GM21737 (cell line): ENCODE results near the gene A1CF.

Source experiments
- ATAC-seq: cut with Tn5 transposase; IDR thresholded peaks from one replicate; pipeline ENCODE4 v1.9.1; 2021; ENCODE audit warnings: mild to moderate bottlenecking, moderate library complexity; ENCODE audit not compliant: unreplicated experiment

The A1CF gene

DNA sequence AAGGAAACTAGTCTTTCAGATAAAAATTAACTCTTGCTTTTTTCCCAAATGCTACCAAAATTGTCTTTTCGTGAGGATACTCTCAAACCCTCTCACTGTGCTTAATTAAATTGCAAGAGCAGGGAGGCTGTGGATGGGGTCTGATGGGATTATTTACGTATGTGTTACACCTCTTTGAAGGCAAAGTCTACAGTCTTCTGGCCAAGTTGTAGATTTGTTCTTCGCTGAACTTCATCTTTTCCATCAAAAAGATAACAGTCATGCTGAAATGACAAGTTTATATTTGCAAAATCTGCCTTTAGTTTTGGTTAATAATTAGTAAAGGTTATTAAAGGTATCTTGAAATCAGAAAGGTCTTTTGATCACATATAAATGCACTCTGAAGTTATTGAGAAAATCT is 22.7 kb downstream of the A1CF start:
- no peak for ATAC-seq

DNA sequence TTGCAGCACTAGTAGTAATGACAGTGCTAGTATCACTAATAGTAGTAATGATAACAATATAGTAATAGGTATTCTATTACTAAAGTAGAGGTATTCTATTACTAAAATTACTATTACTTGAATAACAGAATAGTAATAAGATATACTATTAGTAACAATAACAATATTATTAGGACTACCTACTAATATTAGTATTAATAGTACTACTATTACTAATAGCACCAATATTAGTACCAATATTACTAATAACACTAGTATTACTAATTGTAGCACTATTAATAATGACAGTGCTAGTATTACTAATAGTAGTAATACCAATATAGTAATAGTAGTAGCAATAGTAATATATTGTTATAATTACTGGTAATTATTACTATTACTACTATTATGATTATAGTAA is 24.1 kb downstream of the A1CF start:
- no peak for ATAC-seq

DNA sequence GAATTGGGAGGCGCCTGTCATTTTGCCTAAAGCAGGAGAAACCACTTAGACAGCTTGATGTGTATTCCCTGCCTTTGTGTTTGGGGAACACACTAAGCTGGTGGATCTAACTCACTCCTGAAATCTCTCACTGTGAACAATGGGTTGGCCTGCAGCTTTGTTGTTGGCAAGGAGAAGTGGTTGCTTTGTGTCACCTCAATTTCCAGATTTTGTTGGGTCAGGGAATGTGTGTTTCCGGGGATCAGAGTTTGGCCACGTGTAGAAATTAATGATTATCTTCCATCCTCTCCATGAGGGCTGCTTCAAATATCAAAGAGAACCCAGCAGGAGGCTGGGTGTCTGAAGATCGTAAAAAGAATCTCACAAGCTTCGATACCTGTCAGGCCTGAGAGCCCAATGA is 27.8 kb downstream of the A1CF start:
- ATAC-seq = no peak

DNA sequence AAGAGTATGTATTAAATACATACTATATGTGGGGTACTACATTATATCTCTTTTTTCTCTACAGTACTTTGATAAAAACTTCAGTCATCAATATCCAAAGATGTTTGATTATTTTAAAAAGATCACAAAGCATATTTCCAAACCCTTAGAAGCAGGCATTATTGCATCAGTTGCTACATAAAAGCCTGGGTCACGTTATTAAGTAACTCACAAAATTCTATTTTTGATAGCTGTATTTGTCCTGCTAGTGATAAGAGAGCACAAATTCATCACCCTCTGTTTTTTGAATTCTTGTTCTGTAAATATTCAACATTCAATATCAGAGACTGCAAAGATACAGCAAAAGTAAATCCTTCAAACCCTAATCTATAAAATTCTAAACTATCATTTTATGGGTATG is 30.0 kb downstream of the A1CF start:
- ATAC-seq = no peak

DNA sequence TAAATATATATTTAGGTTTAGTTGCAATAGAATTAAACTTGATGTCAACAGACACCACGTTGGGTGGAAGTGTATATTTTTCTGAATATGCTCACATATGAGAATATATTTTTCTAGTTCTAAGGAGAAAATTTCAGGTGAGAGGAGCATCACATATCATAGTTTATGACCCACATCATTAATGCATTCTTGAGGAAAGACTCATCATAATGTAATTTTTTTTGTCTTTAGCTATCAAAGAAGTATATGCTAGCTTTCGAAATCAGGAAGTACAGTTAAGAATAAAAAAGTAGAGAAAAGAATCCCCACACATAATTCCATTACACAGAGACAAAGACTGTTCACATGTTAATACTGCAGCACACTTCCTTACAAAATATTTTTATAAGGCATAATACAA is 30.4 kb downstream of the A1CF start:
- no peak for ATAC-seq

DNA sequence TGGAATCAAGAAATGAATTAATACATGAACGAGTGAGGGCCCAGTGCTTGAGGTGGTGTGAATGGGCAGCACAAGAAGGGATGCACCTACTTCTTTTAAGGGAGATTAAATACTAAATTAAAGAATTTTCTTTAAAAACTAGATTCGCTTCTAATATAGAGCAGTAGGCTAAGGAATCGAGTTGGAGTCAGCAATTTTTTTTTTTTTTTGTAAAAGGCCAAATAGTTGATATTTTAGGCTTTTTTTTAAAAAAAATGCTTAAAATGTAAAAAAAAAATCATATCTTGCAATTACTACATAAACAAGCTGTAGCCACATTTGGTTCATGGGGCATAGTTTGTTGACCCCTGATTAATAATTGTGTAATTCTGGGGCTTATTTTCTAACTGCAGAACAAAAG is 31.9 kb downstream of the A1CF start:
- ATAC-seq = no peak

DNA sequence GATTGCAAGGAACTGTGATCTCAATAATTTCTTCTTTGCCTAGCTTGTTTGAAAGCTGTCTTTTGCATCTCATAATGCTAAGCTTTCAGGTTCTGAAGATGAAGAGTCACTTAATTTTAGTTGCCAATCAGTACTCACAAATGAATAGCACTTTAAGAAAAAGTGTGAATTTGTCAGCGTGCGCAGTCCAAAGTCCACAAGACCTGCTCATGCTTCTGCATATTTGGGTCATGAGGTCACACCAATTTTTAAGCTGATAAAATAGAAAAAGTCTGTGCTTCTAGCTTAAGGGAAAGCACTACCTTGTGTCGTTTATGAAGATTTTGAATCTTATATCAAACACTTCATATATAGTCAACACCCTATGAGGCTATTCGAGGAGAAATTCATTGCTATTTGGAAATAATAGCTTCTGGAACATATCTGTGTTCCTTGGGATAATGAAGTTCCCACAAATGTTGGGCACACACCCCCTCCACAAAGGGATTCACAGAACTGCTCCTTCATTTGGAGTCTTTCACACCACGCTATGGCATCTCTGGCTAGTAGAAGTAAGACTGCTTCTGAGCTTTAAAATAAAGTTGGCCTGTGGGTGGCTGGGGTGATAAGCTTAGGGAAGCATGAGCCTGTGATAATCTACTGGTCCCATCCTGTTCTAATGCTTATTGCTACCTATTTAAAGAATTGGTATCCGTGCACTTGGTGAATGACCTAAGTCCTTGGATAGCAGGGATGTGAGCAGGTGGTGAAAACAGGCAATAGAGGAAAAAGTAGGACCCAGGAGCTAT is 33.3 kb downstream of the A1CF start:
- ATAC-seq = no peak

DNA sequence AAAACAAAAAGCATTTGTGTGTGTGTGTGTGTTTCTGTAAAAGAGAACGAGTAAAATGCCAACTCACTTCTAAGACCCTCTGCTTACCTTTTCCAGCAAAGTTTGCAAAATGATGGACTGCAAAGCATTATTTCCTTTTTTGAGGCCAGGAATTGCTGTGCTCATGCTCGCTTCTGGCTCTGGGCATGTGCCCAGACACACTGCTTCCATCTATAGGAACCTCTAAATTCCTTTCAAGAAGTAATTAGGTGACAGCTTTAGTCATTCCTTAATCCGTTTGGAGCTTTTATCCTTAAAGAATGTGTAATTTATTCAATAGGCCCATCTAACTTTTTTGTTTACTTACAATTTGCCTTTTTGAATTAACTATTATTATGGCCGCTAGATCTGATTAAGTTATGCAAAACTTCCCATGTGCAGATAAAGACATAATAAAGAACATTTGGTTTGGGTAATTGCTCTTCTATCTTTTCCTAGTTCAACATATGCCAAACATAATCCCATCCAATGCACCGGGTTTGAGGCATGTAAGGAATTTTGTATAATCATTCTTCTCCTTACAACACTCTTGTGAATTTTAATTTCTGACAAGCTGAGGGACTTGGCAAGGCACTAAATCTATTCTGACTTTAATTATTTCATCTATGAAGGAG is 34.7 kb downstream of the A1CF start:
- no peak for ATAC-seq

DNA sequence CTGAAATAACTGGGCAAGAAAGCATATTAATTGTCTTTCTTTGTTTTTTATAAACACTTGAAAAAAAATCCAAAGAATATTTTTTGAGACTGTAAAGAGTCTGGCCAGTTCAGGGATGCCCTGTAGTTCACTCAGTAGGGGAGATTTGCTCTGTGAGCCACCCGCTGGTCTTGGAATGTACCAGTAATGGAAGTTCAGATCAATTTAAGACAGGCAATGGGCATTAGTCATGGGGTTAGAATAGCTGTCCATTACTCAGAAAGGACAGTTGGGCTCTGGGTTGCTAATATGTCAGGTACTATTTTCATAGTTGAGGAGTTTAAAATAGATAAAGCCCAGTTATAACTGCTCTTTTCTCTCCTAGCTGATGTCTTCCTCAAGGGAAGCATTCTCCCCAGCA is 38.7 kb downstream of the A1CF start:
- ATAC-seq = no peak

DNA sequence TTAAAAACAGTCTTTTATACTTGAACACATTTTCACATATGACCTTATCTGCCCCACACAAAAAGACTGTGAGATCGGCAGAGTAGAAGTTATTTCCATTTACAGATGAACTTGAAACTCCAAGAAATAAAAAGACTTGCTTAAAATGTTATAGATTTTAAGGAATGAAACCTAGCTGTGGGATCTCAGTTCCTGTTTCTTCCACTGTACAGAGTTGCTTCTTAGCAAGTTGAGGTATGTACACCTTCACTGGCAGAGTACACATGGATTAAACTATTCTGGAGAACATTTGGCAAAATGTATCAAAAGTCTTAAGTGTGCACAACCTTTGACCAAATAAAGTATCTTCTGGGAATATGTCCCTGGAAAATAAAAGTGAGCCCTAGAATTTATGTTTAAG is 48.3 kb downstream of the A1CF start:
- no peak for ATAC-seq

DNA sequence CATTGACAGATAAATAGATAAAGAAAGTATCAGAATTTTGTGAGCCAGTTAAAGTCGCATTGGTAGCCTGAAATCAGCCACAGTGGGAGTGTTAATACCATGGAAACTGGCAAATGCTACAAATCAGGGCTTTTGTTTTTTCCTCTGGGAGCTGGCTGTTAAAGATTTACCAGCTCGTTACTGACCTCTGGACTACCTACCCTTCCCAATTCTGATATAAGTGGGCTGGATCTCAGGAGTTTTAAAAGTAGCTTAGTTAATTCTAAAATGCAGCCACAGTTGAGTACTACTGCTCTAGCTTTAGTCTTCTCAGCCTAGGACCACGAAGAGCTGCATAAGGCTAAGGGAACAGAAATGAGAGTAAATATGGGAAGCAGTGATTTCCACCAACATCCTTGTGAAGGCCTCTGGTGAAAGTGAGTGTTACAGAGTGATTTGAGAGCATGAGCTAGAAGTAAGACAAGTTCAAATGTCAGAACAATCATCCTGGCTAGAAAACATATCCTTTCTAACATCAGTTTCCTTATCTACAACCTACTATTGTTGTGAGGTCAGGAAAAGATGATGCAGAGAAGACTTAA is 53.2 kb downstream of the A1CF start:
- ATAC-seq = no peak

DNA sequence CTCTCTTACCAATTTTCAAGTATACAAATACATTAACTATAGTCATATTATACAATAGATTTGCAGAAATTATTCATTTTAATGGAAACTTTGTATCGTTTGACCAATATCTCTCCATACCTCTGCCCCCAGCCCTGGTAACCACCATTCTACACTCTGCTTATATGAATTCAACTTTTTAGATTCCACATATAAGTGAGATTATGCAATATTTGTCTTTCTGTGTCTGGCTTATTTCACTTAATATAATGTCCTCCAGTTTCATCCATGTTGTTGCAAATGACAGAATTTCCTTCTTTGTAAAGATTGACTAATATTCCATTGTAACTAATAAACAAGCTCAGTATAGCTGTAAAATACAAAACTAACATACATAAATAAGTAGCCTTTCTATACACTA is 55.4 kb downstream of the A1CF start:
- ATAC-seq = no peak

DNA sequence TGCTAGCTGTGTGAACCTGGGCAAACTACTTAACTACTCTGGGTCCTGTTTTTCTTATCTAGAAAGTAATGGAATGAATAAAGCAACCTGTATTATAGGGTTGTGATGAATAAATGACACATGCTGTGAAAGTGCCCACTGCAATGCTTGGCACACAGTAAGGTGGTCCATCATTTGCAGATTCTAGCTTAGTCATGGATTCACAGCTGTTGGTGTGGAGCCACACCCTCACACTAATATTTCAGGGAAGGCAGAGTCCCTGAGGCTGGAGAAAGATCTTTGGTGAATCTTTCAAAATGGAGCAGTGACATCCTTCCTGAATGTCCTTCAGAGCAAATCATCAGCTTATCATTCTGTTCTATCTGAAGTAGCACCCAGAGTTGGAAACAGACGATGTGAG is 60.6 kb downstream of the A1CF start:
- ATAC-seq = no peak

DNA sequence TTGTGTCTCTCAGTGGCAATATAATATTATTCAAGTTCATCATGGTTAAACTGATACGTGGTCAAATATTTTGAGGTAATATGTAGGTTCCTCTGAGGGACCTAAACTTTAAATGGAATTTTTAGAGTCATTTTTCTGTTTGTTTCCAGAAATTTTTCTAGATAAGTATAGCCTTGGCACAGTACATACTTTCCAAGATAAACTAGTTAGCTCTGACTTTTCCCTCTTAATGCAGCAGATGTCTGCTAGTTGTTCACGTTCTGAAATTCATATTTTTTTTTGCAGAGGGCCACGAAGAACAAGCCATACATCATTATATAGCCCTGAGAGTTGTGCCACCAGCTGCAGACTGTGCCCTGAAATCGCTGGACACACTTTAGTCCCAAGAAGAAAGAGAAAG is 61.6 kb downstream of the A1CF start:
- ATAC-seq = no peak

DNA sequence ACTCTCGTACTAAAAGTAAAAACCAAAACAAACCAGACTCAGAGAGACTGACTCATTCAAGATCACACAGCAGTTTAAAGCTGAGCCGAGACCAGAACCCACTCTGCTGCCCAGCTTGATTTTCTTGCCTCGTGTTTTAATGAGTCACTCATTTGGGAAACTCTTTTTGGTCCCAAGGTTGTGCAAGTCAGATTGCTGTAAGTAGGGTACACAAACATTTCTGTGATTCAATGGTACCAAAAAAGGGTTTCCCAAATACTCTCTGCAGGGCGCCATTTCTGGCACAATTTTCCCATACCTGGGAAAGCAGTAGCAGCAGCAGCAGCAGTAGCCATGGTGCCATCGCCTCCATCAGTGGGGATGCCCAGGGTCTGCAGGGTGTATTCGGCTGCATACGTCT is 75.8 kb downstream of the A1CF start:
- no peak for ATAC-seq

DNA sequence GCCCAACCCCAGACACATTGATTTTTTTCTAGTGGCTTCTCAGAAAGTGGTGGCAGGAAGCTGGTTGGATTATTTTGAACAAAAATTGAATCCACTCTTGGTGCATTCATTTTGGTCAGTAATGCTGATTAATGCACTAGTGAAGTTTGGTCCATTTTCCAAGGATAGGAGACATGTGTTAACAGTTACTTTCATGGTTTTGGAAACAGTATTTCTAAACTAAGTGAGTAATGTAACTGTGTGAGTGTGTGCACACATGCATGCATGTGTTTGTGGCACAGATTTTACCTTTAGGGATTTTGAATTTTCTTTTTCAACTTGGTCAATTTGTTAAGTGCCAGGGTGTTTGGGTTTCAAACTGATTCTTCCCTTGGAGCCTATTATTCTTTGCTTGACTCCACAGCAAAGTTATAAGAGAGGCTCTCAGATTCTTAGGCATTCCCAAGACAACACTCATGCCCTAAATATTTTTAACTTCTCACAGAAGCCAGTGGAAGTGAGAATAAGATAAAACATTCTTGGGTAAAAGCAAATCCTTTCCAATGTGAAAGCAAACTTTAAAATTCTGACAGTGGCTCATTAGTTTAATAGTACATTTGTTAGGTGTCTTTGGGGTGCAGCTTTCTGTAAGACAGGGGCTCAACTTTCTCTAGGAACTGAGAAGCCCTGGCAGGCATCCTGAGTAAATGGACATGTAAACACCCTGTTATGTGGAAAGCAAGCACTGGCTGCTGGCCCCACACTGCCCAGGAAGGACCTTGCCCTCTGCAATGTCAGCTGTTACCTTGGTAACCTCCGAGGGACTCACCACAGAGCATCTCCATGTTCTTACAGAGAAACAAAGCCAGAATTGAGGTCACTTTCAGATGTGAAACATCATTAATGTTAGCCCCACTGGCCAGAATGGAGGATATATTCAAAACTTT is 77.3 kb downstream of the A1CF start:
- ATAC-seq = no peak

DNA sequence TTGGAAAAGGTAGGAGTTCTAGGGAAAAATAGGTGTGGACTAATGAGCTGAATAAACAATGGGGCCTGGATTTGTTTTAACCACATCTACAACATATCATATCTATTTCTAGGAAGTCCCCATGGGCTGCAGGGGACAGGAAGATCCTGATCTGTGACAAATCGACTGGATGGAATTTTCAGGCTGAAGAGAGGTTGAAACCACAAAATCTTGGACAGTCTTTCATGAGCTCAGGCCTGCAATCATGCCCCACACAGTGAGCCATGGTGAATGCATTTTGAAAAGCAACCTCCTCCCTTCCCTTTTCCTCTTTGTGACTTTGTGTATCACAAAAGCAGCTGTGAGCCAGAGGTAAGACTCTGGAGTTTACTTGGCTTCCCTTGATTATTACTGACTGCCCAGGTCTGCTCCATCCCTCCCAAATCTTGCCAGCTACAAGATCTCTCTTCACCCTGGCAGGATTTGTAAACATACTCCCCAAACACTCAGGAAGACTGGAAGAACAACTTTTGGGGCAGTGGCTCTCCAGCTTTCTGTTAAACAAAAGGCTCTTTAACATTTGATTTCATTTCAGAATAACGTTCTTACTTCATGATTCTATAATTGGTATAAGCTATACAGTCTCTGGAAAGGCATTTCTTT is 79.3 kb downstream of the A1CF start:
- no peak for ATAC-seq

DNA sequence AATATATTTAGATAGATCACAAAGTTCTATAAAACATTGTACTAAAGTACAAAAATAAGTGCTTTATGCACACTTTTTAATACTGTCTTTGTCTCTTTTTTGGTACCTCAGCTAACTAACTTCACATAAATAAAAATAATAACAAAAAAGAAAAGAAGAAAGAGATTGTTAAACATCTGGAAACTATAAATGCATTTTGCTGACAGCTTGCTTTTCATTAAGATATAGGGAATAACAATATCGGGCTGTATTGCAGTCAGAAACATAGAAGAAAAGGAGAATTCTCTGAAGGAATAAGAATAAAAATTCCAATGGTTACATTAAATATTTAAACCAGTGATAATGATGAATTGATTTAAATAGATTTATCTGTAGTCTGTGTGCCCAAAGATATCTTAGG is 85.8 kb downstream of the A1CF start:
- no peak for ATAC-seq

DNA sequence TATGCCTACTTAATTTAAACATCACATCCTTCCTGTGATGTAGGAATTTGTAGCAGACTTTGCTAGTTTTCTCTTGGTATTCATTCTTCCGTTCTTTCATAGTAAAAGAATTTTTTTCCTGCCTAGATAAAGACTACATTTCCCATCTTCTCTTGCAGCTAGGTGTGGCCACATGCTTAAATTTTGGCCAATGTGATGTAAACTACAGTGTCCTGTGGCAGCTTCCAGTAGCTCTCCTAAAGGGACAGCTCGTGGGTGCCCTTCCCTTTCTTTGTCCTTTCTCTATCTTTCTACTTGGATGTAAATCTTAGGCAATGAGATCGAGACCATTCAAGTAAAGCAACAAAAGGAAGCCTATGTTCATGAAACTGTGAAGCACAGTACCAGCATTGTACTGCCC is 87.1 kb downstream of the A1CF start:
- no peak for ATAC-seq

DNA sequence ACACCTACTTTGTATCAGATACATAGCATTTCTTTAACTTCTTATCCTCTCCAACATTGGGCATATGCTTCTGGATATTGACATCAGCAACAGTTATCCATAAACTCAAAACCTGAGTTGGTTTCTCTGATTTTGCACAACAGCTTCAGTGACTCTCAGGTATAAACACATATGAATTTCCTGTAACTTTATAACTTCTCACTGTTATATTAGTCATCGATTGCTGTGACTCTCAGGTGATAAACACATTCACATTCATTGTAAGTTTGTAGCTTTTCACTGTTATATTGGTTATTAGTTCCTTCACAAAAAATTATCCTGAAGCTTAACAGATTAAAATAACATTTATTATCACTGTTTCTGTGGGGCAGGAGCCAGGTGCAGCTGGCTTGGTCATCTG is 88.7 kb downstream of the A1CF start:
- ATAC-seq = no peak

DNA sequence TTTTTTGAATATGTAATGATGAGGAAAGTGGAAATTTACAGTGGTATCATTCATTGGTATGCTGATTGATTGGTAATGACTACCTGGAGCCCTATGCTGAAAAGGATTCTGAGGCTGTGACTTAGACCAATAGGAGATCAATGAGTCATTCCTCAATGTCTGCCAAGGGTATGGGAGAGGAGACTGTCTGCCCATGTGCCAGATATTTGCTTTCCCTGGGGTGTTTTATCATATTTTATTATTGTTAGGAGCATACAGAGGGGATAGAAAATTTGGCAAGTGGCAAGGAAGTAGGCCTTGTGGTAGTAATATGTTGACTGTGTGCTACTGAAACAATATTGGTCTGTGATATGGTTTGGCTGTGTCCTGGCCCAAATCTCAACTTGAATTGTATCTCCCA is 90.9 kb downstream of the A1CF start:
- ATAC-seq = no peak
